Activated CD4-positive, alpha-beta T cell treated with anti-CD3 and anti-CD28 coated beads, Interleukin-2, amount 50 U/mL, for 1 hour (primary cell): ENCODE results near the gene UTP25.
"Not testable (repeated sequence)": the region's sequence is repeated elsewhere in the genome, so short reads cannot be mapped to it uniquely, and the experiment has no call there.

ENCODE experiments used
- DNase-seq: peaks from one replicate; pipeline ENCODE4 v3.0.0-alpha.2; 2020

Gene UTP25

GRCh38 chr1:209904774-209905173 is 77.0 kb downstream of the UTP25 start:
- not testable (repeated sequence) for DNase-seq
